Panc1 (cell line): Measurements from ENCODE around the gene UST.

Experiments used
- CTCF ChIP-seq: fragments of 450-650 bp; IDR thresholded peaks from 2 replicates; pipeline ENCODE4 v1.5.1; 2017; ENCODE audit warnings: mild to moderate bottlenecking
- REST ChIP-seq, 2 experiments: IDR thresholded peaks; 2 replicates each; pipeline ENCODE4 v1.6.1; 2011 to 2012; ENCODE audit warnings: low read depth in 2 of 2, control low read depth in 1 of 2, low read length in 1 of 2, mild to moderate bottlenecking in 1 of 2, moderate library complexity in 1 of 2; ENCODE audit not compliant: insufficient read depth in 1 of 2

DNA sequence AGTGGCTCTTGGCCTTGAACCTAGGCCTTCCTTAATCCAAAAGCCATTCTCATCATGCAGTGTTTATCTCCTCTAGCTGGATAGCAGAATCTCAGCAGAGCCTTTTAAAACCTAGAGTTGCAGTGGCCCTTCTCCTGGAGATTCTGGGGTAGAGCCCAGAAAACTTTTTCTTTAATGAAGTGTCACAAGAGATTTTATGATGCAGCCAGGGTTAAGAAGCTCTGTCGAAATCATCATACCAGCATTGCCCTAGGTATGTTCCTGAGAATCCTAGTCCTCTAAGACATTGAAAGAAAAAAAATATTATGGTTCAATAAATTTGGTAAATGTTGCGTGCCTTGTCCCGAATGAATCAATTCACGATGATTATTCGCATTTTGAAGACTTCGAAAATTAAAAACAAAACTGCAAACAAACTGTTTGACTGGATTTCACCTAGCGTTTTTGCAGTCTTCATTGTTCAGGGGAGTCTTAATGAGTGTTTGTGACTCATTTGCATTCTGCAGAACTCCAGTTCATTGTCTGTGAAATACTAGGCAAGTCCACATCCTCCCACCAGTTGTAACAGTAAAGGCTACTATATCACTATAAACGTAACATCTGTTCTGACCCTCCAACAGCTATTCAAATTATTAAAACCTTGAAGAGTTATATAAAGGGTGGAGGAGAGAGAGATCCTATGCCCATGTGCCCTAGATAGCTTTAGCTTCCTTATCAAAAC is 198.6 kb downstream of the UST start:
- TF ChIP-seq CTCF (no peak), REST (IDR thresholded peaks at IDR 0.05; ENCODE audit: insufficient read depth in 1 of 2, low read depth in 2 of 2, low read length in 1 of 2) (no peak)
